ENCODE data around the gene OLA1. TPM values are rescaled to one million over a fixed set of nuclear protein-coding genes. Genes with fewer than 3 reads are reported as not detected.
"Not testable (repeated sequence)": the region's sequence is repeated elsewhere in the genome, so short reads cannot be mapped to it uniquely, and the experiment has no call there.

The OLA1 gene
- total RNA-seq (2014; rRNA removed; shearing (Covaris generic)) = 64.6 and 110 TPM in 2 replicates

DNA sequence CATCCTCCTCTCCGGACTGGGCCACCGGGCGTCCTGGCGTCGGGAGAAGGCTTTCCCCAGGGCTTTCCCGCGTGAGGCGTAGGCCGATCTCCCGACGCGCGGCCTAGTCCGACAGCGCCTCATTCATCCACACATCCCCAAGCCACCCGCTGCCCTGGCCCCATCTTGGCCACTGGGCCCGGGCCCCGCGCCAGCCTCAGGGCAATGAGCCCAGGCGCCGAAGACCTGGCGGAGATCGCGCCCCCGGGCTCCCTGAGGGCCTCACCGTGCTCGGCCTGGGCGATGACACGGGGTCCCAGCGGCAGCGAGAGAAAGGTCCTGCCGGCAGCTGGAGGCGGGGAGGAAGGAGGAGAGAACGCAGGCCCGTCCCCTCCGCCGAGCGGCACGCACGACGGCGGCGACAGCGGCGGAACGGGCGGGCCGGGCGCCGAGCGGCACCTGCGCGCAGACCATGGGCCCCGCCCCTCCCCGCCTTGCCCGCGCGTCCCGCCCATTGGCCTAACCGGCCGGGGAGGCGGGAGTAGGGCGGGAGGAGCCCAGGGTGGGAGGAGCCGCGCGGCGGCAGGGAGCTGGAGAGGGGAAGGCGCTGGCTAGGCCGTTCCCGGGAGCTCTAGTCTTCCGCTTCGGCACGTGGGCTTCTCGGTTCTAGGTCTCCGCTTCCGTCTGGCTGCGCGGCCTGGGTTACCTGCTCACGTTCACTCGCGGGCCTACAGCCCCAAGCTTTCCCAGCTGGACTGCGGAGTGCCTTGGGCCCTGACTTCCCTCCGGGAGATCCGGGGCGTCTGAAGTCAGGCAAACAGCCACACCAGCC is at the start of gene OLA1:
OLA1 (minus strand) TSS at position 346 of the 811 bp plus-strand sequence. CDS start 1,717 bp downstream, outside the sequence.
- DNase-seq (ENCODE audit: low read depth) = peak; percentile 91

DNA sequence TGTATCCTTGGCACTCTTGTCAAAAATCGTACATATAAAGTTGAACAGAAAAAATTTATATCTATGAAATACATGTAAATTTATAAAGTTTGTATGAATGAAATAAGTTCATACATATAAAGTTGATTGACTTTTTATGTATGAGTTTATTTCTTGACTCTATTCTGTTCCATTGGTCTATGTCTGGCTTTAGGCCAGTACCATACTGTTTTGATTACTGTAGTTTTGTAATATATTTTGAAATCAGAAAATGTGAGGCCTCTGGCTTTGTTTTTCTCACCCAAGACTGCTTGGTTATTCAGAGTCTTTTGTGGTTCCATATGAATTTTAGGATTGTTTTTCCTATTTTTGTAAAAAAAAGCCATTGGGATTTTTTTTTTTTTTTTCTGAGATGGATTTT is 44.6 kb upstream of the OLA1 start:
- DNase-seq (ENCODE audit: low read depth) = no peak

DNA sequence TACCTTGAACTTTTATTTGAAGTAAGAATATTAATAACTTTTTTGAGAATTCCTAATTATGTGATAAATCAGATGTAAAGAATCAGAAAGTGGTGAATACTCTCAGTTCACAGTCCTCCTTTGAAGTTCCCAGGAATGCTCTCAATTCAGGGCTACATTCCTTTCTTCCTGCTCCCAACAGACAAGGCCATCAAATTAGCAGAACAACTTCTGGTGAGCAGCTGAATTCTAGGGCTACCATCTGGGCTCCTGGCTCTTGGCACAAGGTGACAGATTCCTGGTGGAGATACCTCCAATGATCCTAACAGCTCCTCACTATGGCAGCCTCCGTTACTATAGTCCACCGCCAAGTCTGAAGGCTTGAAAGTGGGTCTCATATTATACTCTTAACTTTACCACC is 37.8 kb upstream of the OLA1 start:
- no peak for DNase-seq (ENCODE audit: low read depth)

DNA sequence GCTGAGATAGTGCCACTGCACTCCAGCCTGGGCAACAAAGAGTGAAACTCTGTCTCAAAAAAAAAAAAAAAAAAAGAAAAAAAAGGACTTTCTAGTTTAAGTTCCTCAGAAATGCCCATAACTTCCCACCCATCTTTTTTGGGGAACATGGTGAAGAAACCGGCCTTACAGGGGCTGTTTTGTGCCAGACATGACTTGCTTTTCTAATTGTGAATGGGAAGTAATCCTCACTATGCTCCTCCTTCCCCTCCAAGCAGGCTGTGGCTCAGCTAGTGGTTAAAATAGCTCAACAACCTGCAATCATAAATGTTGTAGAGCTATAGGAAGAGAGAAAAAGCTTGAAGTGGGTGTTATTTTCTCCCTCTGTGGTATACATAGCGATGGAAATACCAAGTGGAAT is 34.1 kb upstream of the OLA1 start:
- no peak for DNase-seq (ENCODE audit: low read depth)

DNA sequence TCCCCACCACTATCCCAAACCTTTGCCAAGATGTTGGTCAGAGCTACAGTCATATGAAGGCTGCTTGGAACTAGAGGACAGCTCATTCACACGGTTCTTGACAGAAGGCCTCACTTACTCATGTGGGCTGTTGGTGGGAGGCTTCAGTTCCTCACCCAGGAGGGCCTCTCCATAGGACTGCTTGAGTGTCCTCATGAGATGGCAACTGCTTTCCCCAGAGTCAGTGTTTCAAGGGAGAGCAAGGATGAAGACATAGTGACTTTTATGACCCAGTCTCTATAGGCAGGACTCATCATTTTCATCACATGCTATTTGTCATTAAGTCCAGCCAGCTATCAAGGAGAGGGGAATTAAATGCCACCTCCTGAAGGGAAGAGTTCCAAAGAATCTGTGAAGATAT is 33.4 kb upstream of the OLA1 start:
- no peak for DNase-seq (ENCODE audit: low read depth)

DNA sequence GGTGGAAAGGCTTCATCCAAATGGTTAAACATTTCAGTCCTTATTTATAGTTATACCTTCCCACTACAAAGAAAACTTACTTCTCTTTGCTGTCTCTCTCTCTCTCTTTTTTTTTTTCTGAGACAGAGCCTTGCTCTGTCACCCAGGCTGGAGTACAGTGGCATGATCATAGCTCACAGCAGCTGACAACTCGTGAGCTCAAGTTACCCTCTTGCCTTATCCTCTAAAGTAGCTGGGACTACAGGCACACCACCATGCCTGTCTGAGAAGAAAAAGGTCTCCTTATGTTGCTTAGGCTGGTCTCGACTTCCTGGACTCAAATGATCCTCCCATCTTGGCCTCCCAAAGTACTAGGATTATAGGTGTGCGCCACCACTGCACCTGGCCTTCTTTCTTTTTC is 32.3 kb upstream of the OLA1 start:
- DNase-seq (ENCODE audit: low read depth) = no peak

DNA sequence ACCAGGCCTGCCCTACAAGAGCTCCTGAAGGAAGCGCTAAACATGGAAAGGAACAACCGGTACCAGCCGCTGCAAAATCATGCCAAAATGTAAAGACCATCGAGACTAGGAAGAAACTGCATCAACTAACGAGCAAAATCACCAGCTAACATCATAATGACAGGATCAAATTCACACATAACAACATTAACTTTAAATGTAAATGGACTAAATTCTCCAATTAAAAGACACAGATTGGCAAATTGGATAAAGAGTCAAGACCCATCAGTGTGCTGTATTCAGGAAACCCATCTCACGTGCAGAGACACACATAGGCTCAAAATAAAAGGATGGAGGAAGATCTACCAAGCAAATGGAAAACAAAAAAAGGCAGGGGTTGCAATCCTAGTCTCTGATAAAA is 21.9 kb upstream of the OLA1 start:
- not testable (repeated sequence) for DNase-seq (ENCODE audit: low read depth)

DNA sequence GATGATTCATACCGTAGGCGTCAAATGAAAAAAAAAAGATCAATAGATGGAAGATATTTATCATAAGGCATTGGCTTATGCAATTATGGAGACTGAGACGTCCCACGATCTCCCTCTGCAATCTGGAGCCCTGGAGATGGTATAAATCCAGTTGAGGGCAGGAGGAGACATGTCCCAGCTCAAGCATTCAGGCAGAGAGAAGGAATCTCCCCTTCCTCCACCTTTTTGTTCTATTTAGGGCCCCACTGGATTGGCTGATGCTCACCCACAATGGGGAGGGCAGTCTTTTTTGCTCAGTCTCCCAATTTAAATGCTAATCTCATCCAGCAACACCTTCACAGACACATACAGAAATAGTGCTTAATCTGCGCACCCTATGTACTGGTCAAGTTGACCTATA is 18.0 kb upstream of the OLA1 start:
- no peak for DNase-seq (ENCODE audit: low read depth)

DNA sequence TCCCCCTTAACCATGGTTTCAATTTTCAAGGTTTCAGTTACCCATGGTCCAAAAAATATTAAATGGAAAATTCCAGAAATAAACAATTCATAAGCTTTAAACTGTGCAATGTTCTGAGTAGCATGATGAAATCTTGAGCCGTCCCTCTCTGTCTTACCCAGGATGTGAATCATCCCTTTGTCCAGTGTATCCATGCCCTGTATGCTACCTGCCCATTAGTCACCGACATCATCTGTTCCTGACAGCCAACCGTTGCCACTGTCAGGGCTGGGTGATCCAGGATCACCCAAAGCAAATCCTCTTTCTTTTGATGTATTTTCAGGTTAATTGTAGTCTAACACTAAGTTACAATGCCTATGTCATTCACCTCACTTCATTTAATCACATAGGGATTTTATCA is 15.7 kb upstream of the OLA1 start:
- DNase-seq (ENCODE audit: low read depth) = peak; percentile 90

DNA sequence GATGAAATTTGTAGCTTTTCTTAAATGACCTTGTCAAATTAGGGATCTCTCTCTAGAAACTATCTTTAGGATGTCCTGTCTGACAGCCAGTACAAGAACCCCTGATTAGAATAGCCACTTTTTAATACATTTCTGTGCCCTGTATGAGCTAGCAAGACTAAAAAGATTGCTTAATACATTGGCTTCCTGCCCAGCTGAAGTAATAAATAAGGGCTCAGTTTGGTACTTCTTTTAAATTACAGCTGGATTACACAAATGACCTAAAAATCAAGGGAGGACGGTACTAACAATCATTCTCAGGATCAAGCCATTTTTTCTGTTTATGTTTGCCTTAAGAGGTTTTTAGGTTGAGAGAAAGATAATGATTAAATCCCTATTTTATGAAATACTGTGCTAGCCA is 11.6 kb upstream of the OLA1 start:
- DNase-seq (ENCODE audit: low read depth) = peak; percentile 70

DNA sequence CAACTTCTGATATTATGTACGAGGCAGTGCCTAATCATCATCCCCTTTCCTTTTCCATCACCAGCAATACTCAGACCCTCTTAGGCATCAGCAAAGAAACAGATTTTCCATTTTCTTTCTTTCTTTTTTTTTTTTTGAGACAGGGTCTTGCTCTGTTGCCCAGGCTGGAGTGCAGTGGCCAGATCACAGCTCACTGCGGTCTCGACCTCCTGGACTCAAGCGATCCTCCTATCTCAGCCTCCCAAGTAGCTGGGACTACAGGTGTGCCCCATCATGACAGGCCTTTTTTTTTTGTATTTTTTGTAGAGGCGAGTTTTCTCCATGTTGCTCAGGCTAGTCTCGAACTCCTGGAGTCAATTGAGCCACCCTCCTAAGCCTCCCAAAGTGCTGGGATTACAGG is 5.9 kb upstream of the OLA1 start:
- no peak for DNase-seq (ENCODE audit: low read depth)

DNA sequence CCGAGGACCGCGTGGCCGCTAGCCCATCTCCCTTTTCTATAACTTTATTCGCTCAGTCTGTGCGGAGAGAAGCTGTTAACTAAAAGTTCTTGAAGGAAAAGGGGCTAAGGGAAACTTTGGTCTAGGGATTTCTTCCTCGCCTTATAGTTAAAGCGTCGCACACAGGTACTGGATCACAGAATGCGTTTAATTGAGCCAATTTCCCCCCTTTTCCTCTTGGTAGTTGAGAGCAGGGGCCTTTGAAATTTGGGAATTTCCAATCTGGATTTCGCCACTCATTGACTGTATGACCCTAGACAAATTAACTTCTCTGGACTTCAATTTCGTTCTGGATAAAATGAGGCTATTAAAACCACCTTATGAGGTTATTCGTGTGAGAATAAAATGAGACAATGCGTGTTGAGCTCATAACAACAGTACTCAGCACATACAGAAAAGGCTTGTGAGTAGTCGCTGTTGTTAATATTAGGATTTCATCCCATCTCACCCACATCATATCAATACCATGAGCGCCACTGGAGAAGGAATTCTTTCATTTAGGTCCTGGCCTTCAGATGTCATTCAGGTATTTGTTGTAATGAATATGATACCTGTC is 763 bp upstream of the OLA1 start:
- no peak for DNase-seq (ENCODE audit: low read depth)

DNA sequence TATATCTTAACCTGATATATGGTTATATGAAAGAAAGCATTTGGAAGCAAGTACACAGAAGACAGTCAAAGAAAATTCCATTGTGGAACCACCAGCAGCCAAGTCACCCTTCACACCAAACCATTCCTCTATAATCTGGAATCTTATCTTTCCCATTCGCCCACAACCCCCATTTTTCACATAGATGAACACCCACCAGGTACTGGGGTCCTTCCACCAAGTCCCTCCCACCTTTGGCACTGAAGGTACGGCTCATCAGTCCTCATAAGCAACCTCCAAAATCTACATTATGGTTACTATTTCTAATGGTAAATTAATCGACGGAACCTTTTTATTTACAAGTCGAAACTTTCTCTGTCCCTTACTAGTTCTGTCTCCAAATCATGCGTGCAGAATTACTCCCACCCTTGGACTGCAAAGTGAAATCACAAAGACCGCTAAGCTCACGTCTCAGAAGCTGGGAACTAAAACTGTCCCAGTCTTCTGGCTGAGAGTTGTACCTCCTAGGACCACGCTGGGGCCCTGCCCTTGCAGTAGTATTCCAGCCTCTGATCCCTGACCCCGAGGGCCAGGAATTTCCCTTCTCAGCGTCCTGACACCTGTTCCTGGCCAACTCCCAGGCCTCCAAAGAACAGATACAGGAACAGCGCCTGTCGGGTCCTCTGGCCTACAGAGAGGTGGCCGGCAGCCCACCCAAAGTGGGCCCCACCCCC is 702 bp downstream of the OLA1 start:
- DNase-seq (ENCODE audit: low read depth) = peak; percentile 38

DNA sequence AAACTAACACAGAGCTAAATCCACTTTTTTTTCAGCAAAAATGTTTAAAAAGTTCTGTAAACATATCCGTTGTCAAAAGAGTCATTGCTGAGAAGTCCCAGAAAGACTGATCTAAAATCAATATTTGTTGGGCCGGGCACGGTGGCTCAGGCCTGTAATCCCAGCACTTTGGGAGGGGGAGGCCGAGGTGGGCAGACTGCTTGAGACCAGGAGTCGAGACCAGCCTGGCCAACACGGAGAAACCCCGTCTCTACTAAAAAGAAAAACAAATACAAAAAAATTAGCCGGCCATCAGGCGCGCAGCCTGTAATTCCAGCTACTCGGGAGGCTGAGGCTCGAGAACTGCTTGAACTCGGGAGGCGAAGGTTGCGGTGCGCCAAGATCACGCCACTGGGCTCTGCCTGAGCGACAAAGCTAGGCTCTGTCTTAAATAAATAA is 1.4 kb downstream of the OLA1 start:
- DNase-seq (ENCODE audit: low read depth) = no peak

DNA sequence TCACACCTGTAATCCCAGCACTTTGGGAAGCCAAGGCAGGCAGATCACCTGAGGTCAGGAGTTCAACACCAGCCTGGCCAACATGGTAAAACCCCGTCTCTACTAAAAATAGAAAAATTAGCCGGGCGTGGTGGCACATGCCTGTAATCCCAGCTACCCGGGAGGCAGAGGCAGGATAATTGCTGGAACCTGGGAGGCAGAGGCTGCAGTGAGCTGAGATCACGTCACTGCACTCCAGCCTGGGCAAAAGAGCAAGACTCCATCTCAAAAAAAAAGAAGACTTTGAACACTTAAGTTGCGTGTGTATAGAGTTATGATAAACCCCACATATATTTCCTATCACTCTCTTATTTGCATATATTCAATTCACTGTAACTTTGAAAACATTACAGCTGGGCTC is 2.7 kb downstream of the OLA1 start:
- not testable (repeated sequence) for DNase-seq (ENCODE audit: low read depth)

DNA sequence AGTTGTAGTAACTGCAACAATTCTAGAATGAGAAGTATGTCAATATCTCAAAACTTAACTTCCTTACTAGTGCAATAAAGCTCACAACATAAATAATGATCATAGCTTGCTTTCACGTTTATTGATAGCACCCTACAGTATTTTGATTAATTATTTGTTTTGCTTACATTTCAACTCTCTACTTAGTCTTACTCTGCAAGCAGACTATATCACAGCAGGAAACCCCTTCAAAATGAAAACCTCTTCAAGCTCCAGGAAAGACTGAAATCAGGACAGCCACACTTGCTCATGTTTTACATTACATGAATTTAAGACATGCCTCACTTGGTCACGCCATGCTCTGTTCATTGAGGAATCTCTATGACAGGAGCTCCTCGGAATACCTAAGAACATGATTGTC is 3.3 kb downstream of the OLA1 start:
- no peak for DNase-seq (ENCODE audit: low read depth)

DNA sequence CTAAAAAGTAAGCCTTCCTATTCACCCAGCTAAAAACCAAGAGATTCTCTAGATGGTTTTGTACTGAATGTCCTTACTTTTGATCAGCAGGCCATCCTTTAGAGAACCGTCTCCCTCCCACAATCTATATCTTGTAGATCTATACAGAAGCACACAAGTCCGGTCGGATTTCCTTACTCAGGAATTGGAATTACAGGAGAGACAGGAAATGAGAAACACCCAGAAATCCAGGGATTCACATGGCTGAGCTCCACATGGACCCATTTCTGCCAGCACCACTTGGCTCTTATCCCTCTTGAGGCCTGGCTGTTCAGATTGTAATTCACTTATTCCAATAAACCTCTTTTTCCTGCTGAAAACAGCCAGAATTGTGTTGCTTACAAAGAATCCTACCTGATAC is 4.5 kb downstream of the OLA1 start:
- DNase-seq (ENCODE audit: low read depth) = no peak

DNA sequence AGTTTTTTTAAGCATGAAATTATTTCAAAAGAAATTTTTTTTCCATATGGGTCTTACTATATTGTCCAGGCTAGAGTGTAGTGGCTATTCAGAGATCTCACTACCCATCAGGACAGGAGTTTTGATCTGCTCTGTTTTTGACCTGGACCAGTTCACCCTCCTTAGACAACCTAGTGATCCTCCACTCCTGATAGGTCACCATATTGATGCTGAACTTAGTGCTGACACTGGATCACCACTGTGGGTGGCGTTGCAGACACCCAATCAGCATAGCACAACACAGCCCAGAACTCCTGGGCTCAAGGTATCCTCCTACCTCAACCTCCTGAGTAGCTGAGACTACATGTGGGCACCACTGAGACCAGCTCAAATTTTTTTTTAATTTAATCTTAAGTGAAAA is 8.2 kb downstream of the OLA1 start:
- no peak for DNase-seq (ENCODE audit: low read depth)

DNA sequence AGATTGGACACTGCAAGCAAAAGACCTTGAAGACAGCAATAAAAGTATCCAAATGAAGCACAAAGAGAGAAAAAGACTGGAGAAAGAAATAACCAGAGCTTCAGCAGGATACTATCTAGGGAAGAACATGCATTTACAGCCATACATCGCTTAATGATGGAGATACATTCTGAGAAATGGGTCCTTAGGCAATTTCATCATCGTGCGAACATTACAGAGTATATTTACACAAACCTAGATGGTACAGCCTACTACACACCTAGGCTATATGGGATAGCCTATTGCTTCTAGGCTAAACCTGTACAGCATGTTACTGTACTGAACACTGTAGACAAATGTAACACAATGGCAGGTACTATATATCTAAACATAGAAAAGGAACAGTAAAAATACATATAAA is 11.9 kb downstream of the OLA1 start:
- no peak for DNase-seq (ENCODE audit: low read depth)

DNA sequence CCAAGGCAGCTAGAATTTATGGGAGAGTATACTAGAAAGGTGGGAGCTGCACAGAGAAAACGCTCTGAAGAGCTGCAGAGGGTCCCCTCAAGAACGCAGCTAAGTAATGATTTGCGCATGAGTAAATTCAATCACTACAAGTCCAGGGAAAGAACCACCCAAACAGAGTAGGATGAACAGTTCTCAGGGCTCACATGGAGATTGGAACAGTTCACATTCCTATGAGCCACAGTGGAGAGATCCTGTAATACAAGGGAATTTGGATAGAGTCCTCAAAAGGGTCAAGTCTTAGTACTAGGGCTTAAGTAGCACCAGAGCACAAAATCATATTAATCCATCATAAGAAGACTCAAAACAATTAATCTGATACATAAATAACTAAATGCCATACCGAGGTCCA is 12.7 kb downstream of the OLA1 start:
- peak; percentile 23 for DNase-seq (ENCODE audit: low read depth)

DNA sequence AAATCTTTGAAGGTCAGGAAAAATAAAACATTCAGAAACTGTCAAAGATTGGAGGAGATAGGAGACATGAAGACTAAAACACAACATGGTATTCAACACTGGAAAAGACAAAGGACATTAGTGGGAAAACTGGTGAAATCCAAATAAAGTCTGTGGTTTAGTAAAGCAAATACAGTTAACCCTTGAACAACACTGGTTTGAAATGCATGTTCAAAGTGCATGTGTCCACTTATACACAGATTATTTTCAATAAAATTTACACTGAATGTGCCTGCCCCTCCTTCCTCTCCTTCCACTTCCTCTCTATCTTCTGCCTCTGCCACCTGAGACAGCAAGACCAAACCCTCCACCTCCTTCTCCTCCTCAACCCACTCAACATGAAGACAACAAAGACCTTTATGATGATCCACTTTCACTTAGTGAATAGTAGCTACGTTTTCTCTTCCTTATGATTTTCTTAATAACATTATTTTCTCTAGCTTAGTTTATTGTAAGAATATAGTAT is 14.5 kb downstream of the OLA1 start:
- no peak for DNase-seq (ENCODE audit: low read depth)

DNA sequence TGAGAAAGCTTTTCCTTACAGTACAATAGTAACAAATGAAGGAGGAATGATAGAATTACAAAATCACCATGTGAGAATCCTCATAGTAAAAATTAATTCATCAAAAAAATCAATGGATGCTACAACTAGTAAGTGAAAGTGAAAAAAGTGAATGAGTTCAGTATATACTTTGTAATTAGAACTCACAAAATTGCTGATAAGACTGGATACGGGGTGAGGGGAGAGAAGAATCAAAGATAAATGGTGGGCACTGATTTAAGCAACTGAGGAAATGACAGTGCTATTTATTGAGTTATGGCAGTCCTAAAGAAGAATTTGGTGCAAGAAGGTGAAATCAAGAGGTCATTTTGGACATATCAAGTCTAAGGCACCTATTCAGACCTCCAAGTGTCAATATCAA is 20.6 kb downstream of the OLA1 start:
- DNase-seq (ENCODE audit: low read depth) = no peak

Measured in M059J (cell line).